Uterus (tissue), 4 donors: Measurements from ENCODE around the gene DNAH8. TPM values are rescaled to one million over a fixed set of nuclear protein-coding genes. Genes with fewer than 3 reads are reported as not detected.

Experiments used
- DNase-seq, 2 donors: peaks; one replicate each; pipeline ENCODE4 v3.0.0-alpha.2; 2019 to 2020
- H3K27ac ChIP-seq, 2 donors: fragments of 200-600 bp; sonication (generic); 1 replicate in 1 of 2; 2 replicates in 1 of 2; pipeline ENCODE4 v1.5.1; 2016 to 2018
- H3K27me3 ChIP-seq, 2 donors: fragments of 200-600 bp; sonication (generic); one replicate each; pipeline ENCODE4 v1.5.1; 2018 to 2019; ENCODE audit warnings: control low read depth in 1 of 2
- H3K36me3 ChIP-seq, 2 donors: fragments of 200-600 bp; sonication (generic); one replicate each; pipeline ENCODE4 v1.5.1; 2019; ENCODE audit warnings: control low read depth in 1 of 2
- H3K4me1 ChIP-seq, 2 donors: fragments of 200-600 bp; sonication (generic); one replicate each; pipeline ENCODE4 v1.5.1; 2018 to 2019; ENCODE audit warnings: control low read depth in 1 of 2
- H3K4me3 ChIP-seq, 2 donors: fragments of 200-600 bp; sonication (generic); 1 replicate in 1 of 2; 2 replicates in 1 of 2; pipeline ENCODE4 v1.5.1; 2018 to 2019; ENCODE audit warnings: mild to moderate bottlenecking in 1 of 2
- H3K9me3 ChIP-seq, 2 donors: fragments of 200-600 bp; sonication (generic); one replicate each; pipeline ENCODE4 v1.5.1; 2019; ENCODE audit warnings: control low read depth in 1 of 2
- POLR2A ChIP-seq, 2 donors: fragments of 450-650 bp; IDR thresholded peaks; one replicate each; pipeline ENCODE4 v1.6.1; 2016; ENCODE audit warnings: antibody characterized with exemption in 2 of 2, mild to moderate bottlenecking in 1 of 2, moderate library complexity in 1 of 2
- intact Hi-C: fragments of 100-400 bp; cut with DNase I; formaldehyde crosslinking; loops from one replicate; pipeline ENCODE4 v1.15.1; 2023; ENCODE audit warnings: low total_unique reads
- total RNA-seq, 4 donors: library from RNA; depleted of rRNA in 3 of 4; stranded (reverse); fragments of >200 nt in 3 of 4; gene quantifications; one replicate each; pipeline versions ENCODE4 v1.1.0 to v1.2.4, GENCODE V29; 2014 to 2023
- TF ChIP-seq, protein P1 (sequence below), 4 experiments: fragments of 200-600 bp in 2 of 4; fragments of 450-650 bp in 2 of 4; sonication (generic) in 2 of 4; IDR thresholded peaks; one replicate each; pipeline ENCODE4 v1.5.1; 2016 to 2019; ENCODE audit warnings: antibody characterized with exemption in 4 of 4, mild to moderate bottlenecking in 2 of 4, moderate library complexity in 1 of 4
- donor health status: DM: yes; HTN: yes; CAD: no.

The DNAH8 gene
- total RNA-seq, 4 donors from 2014 or later: 0.03 to 0.69 TPM; not detected in 2

- H3K4me3 ChIP-seq: no peak overlapping the region
- no peak for DNase-seq
- H3K4me1 ChIP-seq: no peaks in the 10 kb centered on the region
- H3K27me3 ChIP-seq: no peaks in the 10 kb centered on the region
- H3K36me3 ChIP-seq: no peaks in the 10 kb centered on the region
- intact Hi-C loops: no loop called here
- no peak for TF ChIP-seq POLR2A (IDR thresholded peaks at IDR 0.05)
- TF ChIP-seq, protein P1, sequence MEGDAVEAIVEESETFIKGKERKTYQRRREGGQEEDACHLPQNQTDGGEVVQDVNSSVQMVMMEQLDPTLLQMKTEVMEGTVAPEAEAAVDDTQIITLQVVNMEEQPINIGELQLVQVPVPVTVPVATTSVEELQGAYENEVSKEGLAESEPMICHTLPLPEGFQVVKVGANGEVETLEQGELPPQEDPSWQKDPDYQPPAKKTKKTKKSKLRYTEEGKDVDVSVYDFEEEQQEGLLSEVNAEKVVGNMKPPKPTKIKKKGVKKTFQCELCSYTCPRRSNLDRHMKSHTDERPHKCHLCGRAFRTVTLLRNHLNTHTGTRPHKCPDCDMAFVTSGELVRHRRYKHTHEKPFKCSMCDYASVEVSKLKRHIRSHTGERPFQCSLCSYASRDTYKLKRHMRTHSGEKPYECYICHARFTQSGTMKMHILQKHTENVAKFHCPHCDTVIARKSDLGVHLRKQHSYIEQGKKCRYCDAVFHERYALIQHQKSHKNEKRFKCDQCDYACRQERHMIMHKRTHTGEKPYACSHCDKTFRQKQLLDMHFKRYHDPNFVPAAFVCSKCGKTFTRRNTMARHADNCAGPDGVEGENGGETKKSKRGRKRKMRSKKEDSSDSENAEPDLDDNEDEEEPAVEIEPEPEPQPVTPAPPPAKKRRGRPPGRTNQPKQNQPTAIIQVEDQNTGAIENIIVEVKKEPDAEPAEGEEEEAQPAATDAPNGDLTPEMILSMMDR (IDR thresholded peaks at IDR 0.05): no peak
- H3K9me3 ChIP-seq: no peaks in the 10 kb centered on the region
- no peak overlapping the region for H3K27ac ChIP-seq
Measured at GRCh38 chr6:38876475-38876874, 161.4 kb downstream of the DNAH8 start.

DNA sequence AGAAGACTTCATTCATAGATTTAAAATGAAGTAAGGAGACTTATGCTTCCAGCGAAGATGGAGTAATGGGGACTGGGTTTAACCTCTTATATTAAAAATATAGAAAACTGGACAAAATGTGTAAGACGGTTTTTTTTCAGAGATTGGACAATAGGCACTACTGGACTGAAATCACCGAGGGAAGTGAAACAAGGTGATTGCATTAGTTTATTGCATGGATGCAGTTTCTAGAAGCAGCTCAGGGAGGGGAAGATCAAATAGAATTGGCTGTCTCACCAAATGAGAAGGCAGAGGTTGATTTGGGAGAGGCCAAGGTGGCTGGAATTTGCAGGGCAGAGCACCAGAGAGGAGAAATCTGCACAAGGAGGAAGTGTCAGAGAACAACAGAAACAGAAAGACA, 162.6 kb downstream of the DNAH8 start:
- Histone ChIP-seq H3K4me1 (no peaks in the 10 kb centered on the region), H3K36me3 (no peaks in the 10 kb centered on the region), H3K4me3 (no peak overlapping the region), H3K27me3 (no peaks in the 10 kb centered on the region), H3K9me3 (no peaks in the 10 kb centered on the region), H3K27ac (no peak overlapping the region)
- intact Hi-C loops: no loop called here
- no peak for DNase-seq
- TF ChIP-seq, protein P1 (IDR thresholded peaks at IDR 0.05): no peak
- TF ChIP-seq POLR2A (IDR thresholded peaks at IDR 0.05): no peak

DNA sequence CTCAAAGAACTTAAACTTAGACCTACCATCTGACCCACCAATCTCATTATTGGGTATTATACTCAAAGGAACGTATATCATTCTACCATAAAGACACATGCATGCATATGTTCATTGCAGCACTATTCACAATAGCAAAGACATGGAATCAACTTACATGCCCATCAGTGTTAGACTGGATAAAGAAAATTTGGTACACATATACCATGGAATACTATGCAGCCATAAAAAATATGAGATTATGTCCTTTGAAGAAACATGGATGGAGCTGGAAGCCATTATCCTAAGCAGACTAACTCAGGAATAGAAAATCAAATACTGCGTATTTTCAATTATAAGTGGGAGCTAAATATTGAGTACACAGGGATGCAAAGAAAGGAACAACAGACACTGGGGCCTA, 167.0 kb downstream of the DNAH8 start:
- Histone ChIP-seq H3K36me3 (no peaks in the 10 kb centered on the region), H3K4me1 (no peaks in the 10 kb centered on the region), H3K27ac (no peak overlapping the region), H3K27me3 (no peaks in the 10 kb centered on the region), H3K9me3 (no peaks in the 10 kb centered on the region), H3K4me3 (no peak overlapping the region)
- intact Hi-C loops: no loop called here
- no peak for DNase-seq
- TF ChIP-seq, protein P1 (IDR thresholded peaks at IDR 0.05): no peak
- TF ChIP-seq POLR2A (IDR thresholded peaks at IDR 0.05): no peak

- no peaks in the 10 kb centered on the region for H3K36me3 ChIP-seq
- no peak for DNase-seq
- no peak overlapping the region for H3K27ac ChIP-seq
- no peaks in the 10 kb centered on the region for H3K9me3 ChIP-seq
- no peaks in the 10 kb centered on the region for H3K4me1 ChIP-seq
- no peak for TF ChIP-seq POLR2A (IDR thresholded peaks at IDR 0.05)
- TF ChIP-seq, protein P1 (IDR thresholded peaks at IDR 0.05): no peak
- no peaks in the 10 kb centered on the region for H3K27me3 ChIP-seq
- no peak overlapping the region for H3K4me3 ChIP-seq
- intact Hi-C loops: no loop called here
Measured at GRCh38 chr6:38897507-38897906, 182.4 kb downstream of the DNAH8 start.

DNA sequence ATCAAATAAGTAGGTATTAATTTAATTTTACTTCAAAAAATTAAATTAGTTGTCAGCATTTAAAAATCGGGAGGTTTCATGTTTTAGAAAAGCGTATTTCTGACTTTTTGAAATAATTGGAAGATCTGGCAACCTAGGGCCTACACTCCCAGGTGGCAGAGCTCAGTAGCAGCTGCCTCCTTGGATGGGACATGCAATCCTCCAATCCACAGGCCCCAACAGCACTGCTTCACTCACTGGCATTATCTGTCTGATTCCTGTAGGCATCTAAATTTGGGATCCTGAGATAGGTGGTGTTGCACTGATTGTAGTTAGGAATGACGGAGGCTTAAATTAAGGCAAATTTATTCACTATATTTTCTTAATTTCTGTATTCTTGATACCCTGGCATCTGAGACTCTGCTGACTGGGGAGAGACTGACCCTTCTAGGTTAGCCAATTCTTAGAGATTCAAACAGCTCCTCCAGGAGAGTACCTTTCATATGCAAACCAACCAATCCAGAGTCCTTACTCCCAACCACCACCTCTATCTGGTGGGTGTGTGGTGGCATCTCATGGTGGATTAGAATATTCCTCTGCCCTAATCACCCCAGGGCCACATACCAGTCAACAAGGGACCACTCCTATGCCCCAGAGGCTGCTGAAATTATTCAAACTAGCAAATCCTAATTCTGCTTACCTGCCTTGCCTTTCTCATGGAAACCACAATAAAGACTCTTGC, 186.9 kb downstream of the DNAH8 start:
- Histone ChIP-seq H3K4me3 (no peak overlapping the region), H3K27me3 (no peaks in the 10 kb centered on the region), H3K27ac (no peak overlapping the region), H3K9me3 (no peaks in the 10 kb centered on the region), H3K36me3 (no peaks in the 10 kb centered on the region), H3K4me1 (no peaks in the 10 kb centered on the region)
- DNase-seq: no peak
- TF ChIP-seq, protein P1 (IDR thresholded peaks at IDR 0.05): no peak
- no peak for TF ChIP-seq POLR2A (IDR thresholded peaks at IDR 0.05)
- intact Hi-C loops: no loop called here
